Right cardiac atrium (tissue), 5 donors: Measurements from ENCODE around the gene FHIT. TPM values are rescaled to one million over a fixed set of nuclear protein-coding genes. Genes with fewer than 3 reads are reported as not detected.
A peak's percentile ranks its signal among the peaks of the same experiment; 100 is the strongest.

ENCODE experiments used
- ATAC-seq, 2 donors: fragments of 200-7000 bp; cut with Tn5 transposase; one replicate each; pipeline versions ENCODE4 v1.8.0 to v1.9.1; 2020; ENCODE audit warnings: moderate library complexity in 2 of 2, mild to moderate bottlenecking in 1 of 2
- DNase-seq, 3 donors: peaks; one replicate each; pipeline ENCODE4 v3.0.0-alpha.2; 2020
- H3K27ac ChIP-seq: one replicate; pipeline ENCODE4 v1.5.1; 2013; ENCODE audit warnings: mild to moderate bottlenecking, low read length, control low read depth, moderate library complexity
- H3K27me3 ChIP-seq: one replicate; pipeline ENCODE4 v1.6.1; 2013; ENCODE audit not compliant: control insufficient read depth, insufficient read depth
- H3K4me1 ChIP-seq: one replicate; pipeline ENCODE4 v1.6.1; 2013; ENCODE audit warnings: low read length; ENCODE audit not compliant: control insufficient read depth, insufficient read depth
- H3K4me3 ChIP-seq: one replicate; pipeline ENCODE4 v1.5.1; 2013; ENCODE audit warnings: low read length, control low read depth
- H3K9me3 ChIP-seq: one replicate; pipeline ENCODE4 v1.6.1; 2013; ENCODE audit warnings: low read length; ENCODE audit not compliant: control insufficient read depth
- WGBS: extraction: QIAGEN DNeasy Blood & Tissue Kit; methylation state at CpG from one replicate; pipeline ENCODE4 v1.1.7; 2013; 5-methylcytosine and 5-hydroxymethylcytosine counted together
- intact Hi-C, 4 donors: fragments of 100-400 bp; cut with DNase I; formaldehyde crosslinking; loops; one replicate each; pipeline versions ENCODE4 v1.11.0 to v1.14.0; 2022 to 2023
- polyA plus RNA-seq: library from polyadenylated mRNA; stranded (reverse); fragments of 200-250 nt; gene quantifications from one replicate; pipeline ENCODE4 v1.2.3, GENCODE V29; 2013
- total RNA-seq, 4 donors: library from RNA; stranded (reverse); fragmentation: NEBNext Ultra II Directional; extraction: Animal tissue kit (Norgen Biotek cat#: 25700); gene quantifications; one replicate each; pipeline ENCODE4 v1.2.1, GENCODE V29; 2021
- donor health status: healthy with polysubstance abuse.
- donor health status: DM: no; HTN: yes; CAD: no.
- donor health status: DM: no; HTN: no; CAD: no.
- donor health status: DM: no; HTN: yes; CAD: no; lungs with severe emphysema.
- donor health status: DM: yes; HTN: yes; CAD: no.

FHIT gene
- total and polyA plus RNA-seq, 5 donors: 16.5 to 25.8 (median 21.4) TPM

DNA sequence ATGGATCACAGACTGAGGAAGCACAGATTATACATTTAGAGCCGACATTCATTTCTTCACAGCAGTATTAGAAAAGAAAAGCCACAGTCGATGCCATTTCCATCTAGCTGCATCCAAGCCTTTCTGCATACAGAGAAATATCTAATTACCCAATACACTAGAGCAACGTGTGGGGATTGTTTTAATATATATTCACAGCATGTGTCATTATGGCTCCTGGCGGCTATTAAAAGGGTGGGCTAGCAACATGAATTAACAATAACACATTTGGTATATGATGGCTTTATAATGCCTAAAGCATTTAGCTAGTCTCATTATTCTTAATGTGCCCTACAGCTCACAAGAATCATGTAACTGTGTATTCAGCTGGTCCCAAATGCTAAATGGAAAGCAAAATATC is 1030.5 kb downstream of the FHIT start:
- DNase-seq: no peak
- Histone ChIP-seq H3K27ac (no peak overlapping the region), H3K4me1 (no peaks in the 10 kb centered on the region), H3K27me3 (no peaks in the 10 kb centered on the region), H3K4me3 (no peak overlapping the region), H3K9me3 (no peaks in the 10 kb centered on the region)
- intact Hi-C loops: no loop called here
- no peak for ATAC-seq
- WGBS: 88% methylated on average over 4 of the region's 4 CpGs

DNA sequence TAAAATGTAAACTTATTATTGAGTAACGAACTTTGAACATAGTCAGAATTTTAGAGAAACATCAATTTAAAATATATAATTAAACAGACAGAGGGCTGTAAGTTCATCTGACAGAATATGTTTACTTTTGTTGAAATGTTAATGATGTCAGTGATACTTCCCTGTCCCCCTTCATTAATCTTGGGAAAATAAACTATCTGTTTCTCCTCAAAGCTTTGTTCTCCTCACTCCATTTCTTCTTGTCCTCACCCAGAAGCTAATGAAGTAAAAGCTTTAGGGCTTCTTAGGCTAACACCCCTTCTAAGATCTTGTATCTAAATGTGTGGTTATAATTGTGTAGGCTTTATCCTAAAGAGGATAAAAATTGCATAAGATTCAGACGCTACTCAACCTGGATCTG is 1031.8 kb downstream of the FHIT start:
- no peaks in the 10 kb centered on the region for H3K9me3 ChIP-seq
- no peaks in the 10 kb centered on the region for H3K4me1 ChIP-seq
- no peak overlapping the region for H3K27ac ChIP-seq
- H3K4me3 ChIP-seq: no peak overlapping the region
- intact Hi-C loops: no loop called here
- DNase-seq (no peak), ATAC-seq (no peak)
- H3K27me3 ChIP-seq: no peaks in the 10 kb centered on the region
- 89% methylated on average over 2 of the region's 2 CpGs for WGBS

DNA sequence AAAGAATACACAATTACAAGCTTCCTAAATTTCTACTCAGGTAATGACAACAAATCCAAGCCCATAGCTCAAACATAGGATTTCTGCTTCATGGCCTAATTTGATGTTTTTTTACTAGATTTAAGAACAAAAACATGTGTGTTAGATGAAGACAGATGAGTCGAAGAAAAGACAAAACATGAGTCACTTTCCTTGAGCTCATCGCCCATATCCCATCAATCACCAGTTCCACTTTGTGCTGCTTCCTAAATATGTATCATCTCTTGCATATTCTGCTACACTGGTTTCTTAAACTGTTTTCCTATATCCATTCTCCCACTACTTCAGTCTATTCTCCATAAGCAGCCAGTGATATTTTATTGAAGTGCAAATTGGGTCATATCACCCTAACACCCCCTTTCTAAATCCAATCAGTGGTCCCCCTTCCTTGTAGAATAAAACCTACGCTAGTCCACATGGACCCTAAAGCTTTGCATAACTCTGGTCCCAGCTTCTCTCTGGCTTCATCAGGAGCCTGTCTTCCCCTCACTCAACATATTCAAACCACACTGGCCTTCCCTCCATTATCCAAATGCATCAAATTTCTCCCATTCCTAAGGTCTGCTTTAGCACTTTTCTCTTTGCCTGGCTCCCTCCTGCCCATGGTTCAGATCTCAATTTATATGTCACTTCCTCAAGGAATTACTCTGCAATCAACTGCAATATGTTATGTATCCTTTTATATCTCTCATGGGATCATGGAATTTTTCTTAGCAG is 1033.9 kb downstream of the FHIT start:
- ATAC-seq: no peak
- H3K4me3 ChIP-seq: no peak overlapping the region
- no peaks in the 10 kb centered on the region for H3K9me3 ChIP-seq
- H3K27ac ChIP-seq: no peak overlapping the region
- H3K27me3 ChIP-seq: no peaks in the 10 kb centered on the region
- intact Hi-C loops: no loop called here
- WGBS: 83% methylated on average over 3 of the region's 3 CpGs
- H3K4me1 ChIP-seq: no peaks in the 10 kb centered on the region
- DNase-seq: no peak

DNA sequence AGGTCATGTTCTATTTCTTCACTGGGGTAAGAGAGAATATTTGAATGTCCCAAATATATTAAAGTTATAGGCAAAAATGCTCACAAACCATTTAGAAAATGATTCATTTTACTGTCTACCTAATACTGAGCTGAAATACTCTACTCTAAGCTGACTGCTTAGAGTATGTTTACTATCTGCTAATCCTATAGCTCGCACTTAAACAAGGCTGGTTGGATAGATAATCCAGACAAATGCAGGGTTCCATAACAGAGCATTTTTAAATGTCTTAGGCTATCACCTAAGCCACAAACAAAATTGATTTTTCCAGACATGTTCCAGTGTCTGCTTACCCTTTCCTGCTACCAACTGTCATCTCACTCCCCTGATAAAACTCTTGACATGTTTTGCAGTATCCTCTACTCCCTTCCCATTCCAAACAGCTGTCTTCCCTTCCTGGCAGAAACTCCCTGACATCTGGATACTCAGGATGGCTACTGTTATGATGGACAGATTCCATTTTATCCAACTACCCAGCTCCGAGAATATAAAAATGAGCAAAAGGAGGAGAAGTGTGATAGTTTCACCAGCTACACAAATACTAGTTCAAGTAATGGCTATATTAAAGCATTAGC is 1034.7 kb downstream of the FHIT start:
- intact Hi-C loops: no loop called here
- Histone ChIP-seq H3K4me1 (no peaks in the 10 kb centered on the region), H3K9me3 (no peaks in the 10 kb centered on the region), H3K4me3 (no peak overlapping the region), H3K27me3 (no peaks in the 10 kb centered on the region), H3K27ac (no peak overlapping the region)
- 54% methylated on average over 2 of the region's 2 CpGs for WGBS
- no peak for ATAC-seq
- no peak for DNase-seq

DNA sequence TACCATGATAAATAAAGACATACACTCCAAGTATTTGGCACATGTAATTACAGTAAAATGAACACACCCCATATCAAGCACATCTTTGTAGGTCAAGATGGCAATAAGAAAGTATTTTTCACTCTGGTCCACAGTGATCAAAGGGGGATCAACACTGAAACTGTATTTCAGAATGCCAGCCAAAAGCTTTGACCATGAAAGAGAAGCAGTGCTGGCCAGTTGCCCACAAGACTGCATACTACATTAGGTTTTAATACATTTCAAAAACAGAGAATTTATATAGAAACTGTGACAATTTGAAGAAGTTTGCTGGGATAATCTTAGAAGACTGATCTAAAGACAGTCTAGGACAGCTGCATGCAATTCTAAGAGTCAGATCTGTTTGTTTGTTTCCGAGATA is 1035.3 kb downstream of the FHIT start:
- intact Hi-C loops: no loop called here
- WGBS: 80% methylated on average over 1 of the region's 1 CpG
- no peaks in the 10 kb centered on the region for H3K27me3 ChIP-seq

DNA sequence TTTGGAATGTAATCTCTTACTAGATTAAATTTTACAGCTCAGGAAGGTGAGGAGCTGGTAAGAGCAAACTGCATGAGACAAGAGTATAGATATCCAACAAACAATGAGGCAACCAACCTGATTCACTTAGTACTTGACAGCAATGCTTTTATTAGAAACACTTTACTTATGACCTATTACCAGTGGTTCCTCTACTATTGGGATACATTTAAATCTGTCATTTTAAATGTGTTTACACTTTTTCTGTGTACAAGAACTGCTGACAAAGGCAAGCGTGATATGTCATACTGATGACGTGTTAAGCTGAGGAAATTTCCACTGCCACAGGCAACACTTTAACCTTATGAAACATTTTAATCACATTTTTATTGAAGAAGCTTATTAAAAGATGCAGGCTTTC is 1043.3 kb downstream of the FHIT start:
- ATAC-seq: no peak
- H3K27me3 ChIP-seq: no peaks in the 10 kb centered on the region
- no peak for DNase-seq
- no peaks in the 10 kb centered on the region for H3K9me3 ChIP-seq
- intact Hi-C loops: no loop called here
- no peaks in the 10 kb centered on the region for H3K4me1 ChIP-seq
- 46% methylated on average over 2 of the region's 2 CpGs for WGBS
- no peak overlapping the region for H3K27ac ChIP-seq
- no peak overlapping the region for H3K4me3 ChIP-seq

More for the DNA sequence above, 1035.3 kb downstream of the FHIT start:
- ATAC-seq: no peak
- no peak overlapping the region for H3K4me3 ChIP-seq
- peak in 1 of 3 donors; percentile 59 for DNase-seq
- H3K9me3 ChIP-seq: no peaks in the 10 kb centered on the region
- no peaks in the 10 kb centered on the region for H3K4me1 ChIP-seq
- H3K27ac ChIP-seq: no peak overlapping the region

DNA sequence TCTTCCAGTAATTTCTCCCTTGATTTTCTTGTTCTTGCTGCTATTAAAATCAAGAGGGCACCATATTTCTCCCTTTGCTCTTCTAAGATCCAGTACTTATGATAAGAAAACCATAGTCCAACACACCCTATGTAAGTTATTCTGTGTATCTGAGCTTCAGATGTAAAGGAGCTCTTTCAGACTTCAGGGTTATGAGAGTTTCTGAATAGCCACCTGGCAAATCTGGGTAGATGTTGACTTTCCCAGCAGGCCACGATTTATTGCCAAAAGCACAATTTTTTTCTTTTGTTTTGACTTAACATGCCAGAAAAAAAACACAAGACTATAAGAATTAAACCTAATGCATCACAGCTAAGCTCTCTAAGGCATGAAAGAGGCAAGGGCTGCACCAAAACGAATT is 1045.0 kb downstream of the FHIT start:
- no peak for DNase-seq
- WGBS: 56% methylated on average over 2 of the region's 2 CpGs
- Histone ChIP-seq H3K27ac (no peak overlapping the region), H3K4me3 (no peak overlapping the region), H3K9me3 (no peaks in the 10 kb centered on the region), H3K27me3 (no peaks in the 10 kb centered on the region), H3K4me1 (no peaks in the 10 kb centered on the region)
- no peak for ATAC-seq
- intact Hi-C loops: no loop called here

DNA sequence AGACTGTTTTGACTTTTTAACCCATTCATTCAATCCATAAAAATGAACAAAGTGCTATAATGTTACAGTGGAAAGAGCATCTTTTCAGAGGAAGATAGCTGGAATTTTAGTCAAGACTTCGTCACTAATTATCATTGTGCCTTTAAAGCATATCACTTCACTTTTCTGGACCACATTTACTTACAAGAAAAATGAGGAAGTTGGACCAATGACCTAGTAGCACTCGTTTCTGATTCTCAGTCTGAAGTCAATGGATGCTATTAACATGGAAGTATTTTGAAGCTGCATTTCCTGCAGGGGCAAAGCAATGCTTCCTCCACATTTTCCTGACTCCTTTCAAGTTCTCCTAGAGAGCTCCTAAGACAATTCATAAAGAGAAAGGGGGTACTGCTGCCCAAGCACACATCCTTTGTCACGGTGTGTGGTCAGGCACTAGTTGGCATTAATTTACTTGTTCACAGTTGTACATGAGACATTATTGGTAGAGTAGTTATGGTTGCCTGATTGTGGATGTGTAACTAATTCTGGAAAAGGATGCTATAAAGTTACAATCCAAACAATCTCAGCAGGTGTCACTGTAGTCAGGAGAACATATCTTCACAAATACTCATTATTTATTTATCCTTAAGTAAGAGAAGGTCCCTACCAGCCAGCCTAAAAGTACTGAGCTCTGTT is 1049.1 kb downstream of the FHIT start:
- intact Hi-C loops: no loop called here
- H3K9me3 ChIP-seq: no peaks in the 10 kb centered on the region
- WGBS: 64% methylated on average over 3 of the region's 3 CpGs
- H3K27me3 ChIP-seq: no peaks in the 10 kb centered on the region
- no peak overlapping the region for H3K4me3 ChIP-seq
- ATAC-seq: no peak
- no peaks in the 10 kb centered on the region for H3K4me1 ChIP-seq
- H3K27ac ChIP-seq: no peak overlapping the region
- DNase-seq: no peak

DNA sequence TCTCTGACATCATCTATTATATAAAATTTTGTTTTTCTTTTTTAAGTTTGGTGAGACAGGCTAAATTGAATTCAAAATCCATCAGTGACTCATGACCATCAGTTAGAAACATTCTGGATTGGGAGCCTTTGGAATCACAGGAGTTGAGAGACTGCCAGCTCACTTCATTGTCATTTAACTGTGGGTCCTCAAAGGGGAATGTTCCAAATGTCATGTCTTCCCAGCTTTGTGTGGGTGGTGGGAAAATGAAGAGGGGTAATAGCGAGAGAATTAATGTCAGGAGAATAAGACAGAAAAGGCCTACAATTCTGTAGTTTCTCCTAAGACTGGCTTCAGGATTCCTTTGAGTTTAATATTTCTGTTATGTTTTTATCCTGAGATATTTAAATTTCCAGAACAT is 1051.9 kb downstream of the FHIT start:
- intact Hi-C loops: no loop called here
- DNase-seq (no peak), ATAC-seq (no peak)
- H3K4me3 ChIP-seq: no peak overlapping the region
- H3K9me3 ChIP-seq: no peaks in the 10 kb centered on the region
- no peak overlapping the region for H3K27ac ChIP-seq
- H3K27me3 ChIP-seq: no peaks in the 10 kb centered on the region
- no peaks in the 10 kb centered on the region for H3K4me1 ChIP-seq
- 68% methylated on average over 1 of the region's 1 CpG for WGBS

DNA sequence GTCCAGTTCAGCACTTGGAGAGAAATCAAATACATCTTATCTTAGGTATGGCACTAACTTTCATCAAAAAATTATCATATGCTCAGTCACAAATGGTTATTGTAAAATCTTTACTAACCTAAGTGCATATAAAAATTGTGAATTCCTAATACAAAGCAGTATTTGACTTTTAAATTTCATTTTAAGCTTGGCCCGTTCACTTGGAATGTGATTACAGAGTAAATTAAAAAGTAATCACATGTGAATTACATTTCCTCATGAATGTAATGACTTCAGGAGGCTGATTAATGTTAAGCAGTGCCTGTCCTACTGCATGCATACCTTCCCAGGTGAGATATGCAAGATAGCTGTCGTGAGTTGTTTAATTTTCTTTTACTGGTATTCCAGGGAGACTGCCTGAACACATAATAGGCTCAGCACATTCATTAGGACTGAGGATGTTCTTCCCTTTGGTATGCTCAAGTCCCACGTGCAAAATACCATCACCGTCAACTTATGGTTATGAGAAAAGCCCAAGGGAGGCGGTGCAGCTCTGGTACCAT is 1053.0 kb downstream of the FHIT start:
- ATAC-seq (no peak), DNase-seq (no peak)
- intact Hi-C loops: no loop called here
- no peaks in the 10 kb centered on the region for H3K9me3 ChIP-seq
- no peak overlapping the region for H3K4me3 ChIP-seq
- no peaks in the 10 kb centered on the region for H3K27me3 ChIP-seq
- no peaks in the 10 kb centered on the region for H3K4me1 ChIP-seq
- 82% methylated on average over 5 of the region's 5 CpGs for WGBS
- no peak overlapping the region for H3K27ac ChIP-seq
